Measurements from ENCODE around the gene NOD1. TPM values are rescaled to one million over a fixed set of nuclear protein-coding genes. Genes with fewer than 3 reads are reported as not detected.
A peak's percentile ranks its signal among the peaks of the same experiment; 100 is the strongest.
"Not testable (repeated sequence)": the region's sequence is repeated elsewhere in the genome, so short reads cannot be mapped to it uniquely, and the experiment has no call there.

Gene NOD1
- total RNA-seq, 1 experiment from 2014 or later, result 6.7 TPM

- DNase-seq (ENCODE audit: low read depth), result no peak
Measured at GRCh38 chr7:30421647-30422196, 56.9 kb downstream of the NOD1 start.

- no peak for DNase-seq (ENCODE audit: low read depth)
Measured at GRCh38 chr7:30420662-30421061, 57.9 kb downstream of the NOD1 start.

- not testable (repeated sequence) for DNase-seq (ENCODE audit: low read depth)
Measured at GRCh38 chr7:30420080-30420479, 58.5 kb downstream of the NOD1 start.

- DNase-seq (ENCODE audit: low read depth), result no peak
Measured at GRCh38 chr7:30413864-30414263, 64.7 kb downstream of the NOD1 start.

- DNase-seq (ENCODE audit: low read depth), result peak; percentile 78
Measured at GRCh38 chr7:30412782-30413504, 65.6 kb downstream of the NOD1 start.

- DNase-seq (ENCODE audit: low read depth), result no peak
Measured at GRCh38 chr7:30411897-30412296, 66.7 kb downstream of the NOD1 start.

- DNase-seq (ENCODE audit: low read depth), result no peak
Measured at GRCh38 chr7:30411173-30411572, 67.4 kb downstream of the NOD1 start.

GRCh38 chr7:30406664-30407425 is 71.7 kb downstream of the NOD1 start:
- no peak for DNase-seq (ENCODE audit: low read depth)

- no peak for DNase-seq (ENCODE audit: low read depth)
Measured at GRCh38 chr7:30405179-30405578, 73.4 kb downstream of the NOD1 start.

- no peak for DNase-seq (ENCODE audit: low read depth)
Measured at GRCh38 chr7:30403477-30403876, 75.1 kb downstream of the NOD1 start.

GRCh38 chr7:30396389-30396788 is 82.2 kb downstream of the NOD1 start:
- DNase-seq (ENCODE audit: low read depth), result no peak

GRCh38 chr7:30395676-30396075 is 82.9 kb downstream of the NOD1 start:
- no peak for DNase-seq (ENCODE audit: low read depth)

GRCh38 chr7:30391806-30392205 is 86.8 kb downstream of the NOD1 start:
- DNase-seq (ENCODE audit: low read depth), result no peak

GRCh38 chr7:30390736-30391636 is 87.6 kb downstream of the NOD1 start:
- DNase-seq (ENCODE audit: low read depth), result no peak

- DNase-seq (ENCODE audit: low read depth), result no peak
Measured at GRCh38 chr7:30389791-30390190, 88.8 kb downstream of the NOD1 start.

GRCh38 chr7:30382607-30383006 is 96.0 kb downstream of the NOD1 start:
- no peak for DNase-seq (ENCODE audit: low read depth)

- DNase-seq (ENCODE audit: low read depth), result not testable (repeated sequence)
Measured at GRCh38 chr7:30380824-30381223, 97.8 kb downstream of the NOD1 start.

GRCh38 chr7:30380294-30380693 is 98.3 kb downstream of the NOD1 start:
- no peak for DNase-seq (ENCODE audit: low read depth)

GRCh38 chr7:30379741-30380140 is 98.8 kb downstream of the NOD1 start:
- no peak for DNase-seq (ENCODE audit: low read depth)

GRCh38 chr7:30379131-30379530 is 99.5 kb downstream of the NOD1 start:
- no peak for DNase-seq (ENCODE audit: low read depth)

- DNase-seq (ENCODE audit: low read depth), result no peak
Measured at GRCh38 chr7:30378275-30378674, 100.3 kb downstream of the NOD1 start.
